ENCODE measurements around the gene EIF2B2.

GRCh38 chr14:75023108-75023507 is 20.4 kb downstream of the EIF2B2 start:
- TF ChIP-seq YY1 (IDR thresholded peaks at IDR 0.05; ENCODE audit: insufficient read depth, insufficient read length) (no peak), SUZ12 (IDR thresholded peaks at IDR 0.05; ENCODE audit: extremely low read depth, insufficient read depth, insufficient read length) (no peak), ZNF274 (IDR thresholded peaks at IDR 0.05; ENCODE audit: low read depth, low read length) (no peak)

Data from NT2/D1 (cell line).